IPS-15b (cell line): ENCODE measurements around the gene FBP1.
"Not testable (repeated sequence)": the region's sequence is repeated elsewhere in the genome, so short reads cannot be mapped to it uniquely, and the experiment has no call there.

ENCODE experiments used
- H3K27me3 ChIP-seq: one replicate; pipeline ENCODE4 v1.6.1; 2013; ENCODE audit warnings: low read length; ENCODE audit not compliant: control insufficient read depth, insufficient read depth
- H3K36me3 ChIP-seq: one replicate; pipeline ENCODE4 v1.6.1; 2013; ENCODE audit warnings: low read length; ENCODE audit not compliant: control insufficient read depth, insufficient read depth
- H3K4me1 ChIP-seq: one replicate; pipeline ENCODE4 v1.6.1; 2013; ENCODE audit warnings: mild to moderate bottlenecking, low read length; ENCODE audit not compliant: control insufficient read depth, insufficient read depth
- H3K4me3 ChIP-seq: one replicate; pipeline ENCODE4 v1.5.1; 2013; ENCODE audit warnings: low read depth, low read length
- H3K9ac ChIP-seq: one replicate; pipeline ENCODE4 v1.6.1; 2013; ENCODE audit warnings: low read depth, mild to moderate bottlenecking, low read length
- H3K9me3 ChIP-seq: one replicate; pipeline ENCODE4 v1.6.1; 2013; ENCODE audit warnings: mild to moderate bottlenecking, low read length; ENCODE audit not compliant: control insufficient read depth, insufficient read depth

The FBP1 gene

DNA sequence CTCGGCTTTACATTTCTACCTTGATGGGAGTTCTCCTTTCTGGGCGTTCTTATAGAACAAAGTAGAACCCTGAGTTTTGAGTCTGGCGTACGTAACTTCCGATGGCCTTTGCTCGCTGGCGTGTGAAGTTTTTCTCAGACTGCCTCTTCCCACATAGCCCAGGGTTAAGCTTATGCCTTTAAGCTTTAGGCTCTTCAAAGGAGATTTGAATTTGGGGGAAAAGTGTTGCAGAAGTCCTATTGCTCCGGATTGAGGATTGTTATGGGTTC, 32.0 kb downstream of the FBP1 start:
- peaks cover 2% of the 10 kb centered on the region for H3K4me1 ChIP-seq
- no peak overlapping the region for H3K9ac ChIP-seq
- peaks cover 3% of the 10 kb centered on the region for H3K27me3 ChIP-seq
- no peaks in the 10 kb centered on the region for H3K36me3 ChIP-seq
- H3K4me3 ChIP-seq, result no peak overlapping the region
- no peaks in the 10 kb centered on the region for H3K9me3 ChIP-seq

DNA sequence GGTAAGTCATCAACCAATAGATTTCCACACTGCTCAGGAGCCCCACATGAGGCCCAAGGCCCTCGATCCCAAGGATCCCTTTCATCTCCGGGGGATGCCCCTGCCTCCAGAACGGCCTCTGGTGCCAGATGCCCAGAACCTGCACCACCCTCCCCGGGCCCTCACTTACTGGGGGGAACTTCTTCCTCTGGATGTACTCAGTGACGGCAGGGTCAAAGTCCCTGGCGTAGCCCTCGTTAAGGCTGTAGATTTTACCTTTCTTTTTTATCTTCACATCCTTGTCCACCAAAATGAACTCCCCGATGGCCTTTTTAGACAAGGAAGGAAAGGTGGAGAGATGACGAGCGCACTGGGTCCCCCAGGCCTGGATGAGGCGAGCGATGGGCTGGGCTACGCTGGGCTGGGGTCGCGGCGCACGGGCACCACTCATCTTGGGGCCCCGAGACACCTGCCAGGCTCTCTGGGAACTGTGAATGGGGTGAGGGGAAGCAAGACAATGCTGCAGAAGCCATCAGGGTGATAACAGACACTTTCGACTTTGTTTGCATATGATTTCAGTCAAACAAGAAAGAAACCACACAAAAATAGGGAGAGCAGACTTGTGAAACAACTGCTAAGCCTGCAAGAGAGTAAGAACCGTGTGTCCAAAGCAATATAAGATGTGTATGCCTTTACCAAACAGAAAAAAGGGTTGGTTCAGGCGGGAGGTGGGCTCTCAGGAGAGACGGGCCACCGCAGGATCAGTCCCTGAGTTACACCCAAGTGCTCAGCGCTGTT, 32.5 kb downstream of the FBP1 start:
- no peak overlapping the region for H3K9ac ChIP-seq
- H3K9me3 ChIP-seq, result no peaks in the 10 kb centered on the region
- H3K4me3 ChIP-seq, result no peak overlapping the region
- peaks cover 2% of the 10 kb centered on the region for H3K4me1 ChIP-seq
- peaks cover 3% of the 10 kb centered on the region for H3K27me3 ChIP-seq
- no peaks in the 10 kb centered on the region for H3K36me3 ChIP-seq

- Histone ChIP-seq H3K4me1 (peaks cover 2% of the 10 kb centered on the region), H3K9me3 (no peaks in the 10 kb centered on the region), H3K36me3 (no peaks in the 10 kb centered on the region), H3K4me3 (no peak overlapping the region), H3K27me3 (peaks cover 3% of the 10 kb centered on the region), H3K9ac (no peak overlapping the region)
Measured at GRCh38 chr9:94603259-94604160, 35.8 kb downstream of the FBP1 start.

DNA sequence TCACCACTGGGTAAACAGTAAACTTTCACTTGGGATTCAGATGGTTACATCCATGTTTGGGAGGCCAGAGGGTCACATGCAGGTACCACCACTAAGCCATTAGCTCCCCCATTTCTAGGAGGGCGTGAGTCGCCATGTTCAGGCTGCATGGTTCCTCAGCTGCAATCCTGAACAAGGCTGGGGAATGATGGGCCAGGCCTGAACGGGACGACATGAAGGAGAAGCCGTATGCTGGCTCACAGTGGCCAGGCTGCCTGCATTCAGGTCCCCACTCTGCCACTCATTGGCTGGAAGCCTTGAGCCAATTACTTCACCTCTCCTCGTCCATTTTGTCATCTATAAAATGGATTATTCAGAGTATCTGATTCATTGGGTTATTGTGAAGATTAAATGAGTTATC, 36.7 kb downstream of the FBP1 start:
- H3K36me3 ChIP-seq, result no peaks in the 10 kb centered on the region
- H3K4me1 ChIP-seq, result peaks cover 2% of the 10 kb centered on the region
- no peak overlapping the region for H3K9ac ChIP-seq
- H3K27me3 ChIP-seq, result peaks cover 3% of the 10 kb centered on the region
- no peaks in the 10 kb centered on the region for H3K9me3 ChIP-seq
- H3K4me3 ChIP-seq, result no peak overlapping the region

- Histone ChIP-seq H3K4me3 (no peak overlapping the region), H3K36me3 (no peaks in the 10 kb centered on the region), H3K4me1 (peaks cover 2% of the 10 kb centered on the region), H3K9ac (no peak overlapping the region), H3K27me3 (no peaks in the 10 kb centered on the region), H3K9me3 (no peaks in the 10 kb centered on the region)
Measured at GRCh38 chr9:94600715-94601114, 38.6 kb downstream of the FBP1 start.

DNA sequence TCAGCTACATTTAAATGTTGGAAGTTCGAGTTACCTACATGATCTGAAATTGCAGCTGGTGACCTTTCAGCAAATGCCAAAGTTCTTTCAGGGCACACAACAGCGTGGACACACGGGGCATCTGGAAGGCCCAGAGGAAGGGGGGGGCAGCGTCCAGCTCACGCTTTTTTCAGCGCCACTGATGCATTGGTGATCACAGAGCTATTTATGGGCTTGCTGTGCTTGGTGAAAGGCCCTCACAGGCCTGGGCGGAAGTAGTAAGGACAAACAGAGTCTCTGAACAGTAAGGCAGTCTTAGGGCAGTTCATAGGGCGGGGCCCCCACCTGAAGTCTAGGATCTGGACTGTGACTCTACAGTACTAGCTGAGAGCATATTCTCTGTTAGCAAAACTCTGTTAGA, 39.1 kb downstream of the FBP1 start:
- Histone ChIP-seq H3K9me3 (no peaks in the 10 kb centered on the region), H3K9ac (no peak overlapping the region), H3K36me3 (no peaks in the 10 kb centered on the region), H3K4me1 (peaks cover 2% of the 10 kb centered on the region), H3K27me3 (no peaks in the 10 kb centered on the region), H3K4me3 (no peak overlapping the region)

- Histone ChIP-seq H3K27me3 (no peaks in the 10 kb centered on the region), H3K36me3 (no peaks in the 10 kb centered on the region), H3K4me1 (peaks cover 2% of the 10 kb centered on the region), H3K9me3 (no peaks in the 10 kb centered on the region), H3K9ac (no peak overlapping the region), H3K4me3 (no peak overlapping the region)
Measured at GRCh38 chr9:94599102-94599501, 40.2 kb downstream of the FBP1 start.

DNA sequence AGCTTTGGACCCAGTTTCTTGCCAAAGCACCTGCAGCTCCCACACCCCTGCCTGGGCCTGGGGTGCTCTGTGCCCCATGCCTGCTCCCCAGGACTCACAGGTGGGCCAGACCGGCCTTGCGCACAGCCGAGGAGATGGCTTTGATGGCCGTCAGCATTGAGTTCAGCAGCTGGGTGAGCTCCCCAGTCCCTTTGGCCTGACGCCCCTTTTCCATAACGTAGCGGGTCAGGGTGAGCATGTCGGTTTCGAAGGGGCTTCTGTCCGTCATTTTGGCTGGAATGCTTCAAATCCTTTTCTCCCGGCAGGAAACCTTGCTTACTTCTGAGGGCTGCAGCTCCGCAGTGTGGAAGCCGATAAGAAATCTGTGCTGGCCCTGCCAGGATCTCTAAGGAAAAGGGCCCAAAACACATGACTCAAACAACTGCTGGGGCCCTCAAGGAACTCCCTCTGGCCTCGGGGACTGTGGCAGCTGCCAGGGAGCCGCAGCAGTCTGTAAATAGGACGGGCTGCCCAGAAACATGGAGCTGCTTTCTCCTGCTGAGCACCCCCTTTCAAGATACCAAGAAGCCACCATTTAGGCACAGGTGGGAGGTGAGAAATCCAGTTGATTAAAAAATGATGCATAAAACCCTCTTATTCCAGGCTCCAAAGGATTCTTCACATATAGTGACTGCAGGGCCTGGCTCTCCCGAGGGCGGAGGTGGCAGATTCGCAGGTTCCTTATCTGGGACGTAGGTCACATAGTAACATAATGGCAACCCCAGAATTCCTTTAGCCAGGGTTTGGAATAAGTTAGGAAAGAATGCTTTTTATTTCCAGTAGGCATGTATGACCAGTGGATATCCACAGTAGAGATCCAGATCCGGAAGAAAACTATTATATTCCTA, 45.6 kb downstream of the FBP1 start, which contains the start of gene FBP2:
TSS of gene FBP2 (minus strand) at position 366 of the 887 bp plus-strand sequence. CDS start at position 268, 98 bp downstream.
- Histone ChIP-seq H3K9me3 (no peaks in the 10 kb centered on the region), H3K36me3 (no peaks in the 10 kb centered on the region), H3K27me3 (no peaks in the 10 kb centered on the region)

GRCh38 chr9:94592683-94593082, 46.6 kb downstream of the FBP1 start:
- H3K36me3 ChIP-seq, H3K9me3 ChIP-seq, H3K4me1 ChIP-seq, H3K9ac ChIP-seq, H3K4me3 ChIP-seq, H3K27me3 ChIP-seq: not testable (repeated sequence)

More for the DNA sequence above, 45.6 kb downstream of the FBP1 start, which contains the start of gene FBP2:
- no peaks in the 10 kb centered on the region for H3K4me1 ChIP-seq
- H3K9ac ChIP-seq, result no peak within 1 kb of the TSS
- H3K4me3 ChIP-seq, result no peak within 1 kb of the TSS

DNA sequence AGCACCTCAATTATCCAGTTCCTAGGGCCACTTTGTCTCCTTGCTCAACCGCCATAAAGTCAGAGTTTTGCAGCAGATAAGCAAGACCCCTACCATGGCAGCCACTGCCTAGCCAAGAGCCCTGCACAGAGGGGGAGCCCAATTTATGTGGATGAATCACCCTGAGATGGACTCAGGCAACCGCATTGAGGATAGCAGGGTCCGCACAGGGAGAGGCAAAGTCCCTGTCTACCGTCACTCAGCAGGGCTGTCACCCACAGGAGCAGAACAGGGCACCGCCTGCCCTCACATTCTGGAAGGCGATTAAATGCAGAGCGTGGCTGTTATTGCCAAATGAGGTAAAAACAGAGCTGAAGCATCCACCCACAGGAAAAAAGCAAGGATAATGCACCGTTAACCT, 47.4 kb downstream of the FBP1 start:
- Histone ChIP-seq H3K36me3 (no peaks in the 10 kb centered on the region), H3K9me3 (no peaks in the 10 kb centered on the region), H3K4me1 (no peaks in the 10 kb centered on the region), H3K9ac (no peak overlapping the region), H3K27me3 (no peaks in the 10 kb centered on the region), H3K4me3 (no peak overlapping the region)

DNA sequence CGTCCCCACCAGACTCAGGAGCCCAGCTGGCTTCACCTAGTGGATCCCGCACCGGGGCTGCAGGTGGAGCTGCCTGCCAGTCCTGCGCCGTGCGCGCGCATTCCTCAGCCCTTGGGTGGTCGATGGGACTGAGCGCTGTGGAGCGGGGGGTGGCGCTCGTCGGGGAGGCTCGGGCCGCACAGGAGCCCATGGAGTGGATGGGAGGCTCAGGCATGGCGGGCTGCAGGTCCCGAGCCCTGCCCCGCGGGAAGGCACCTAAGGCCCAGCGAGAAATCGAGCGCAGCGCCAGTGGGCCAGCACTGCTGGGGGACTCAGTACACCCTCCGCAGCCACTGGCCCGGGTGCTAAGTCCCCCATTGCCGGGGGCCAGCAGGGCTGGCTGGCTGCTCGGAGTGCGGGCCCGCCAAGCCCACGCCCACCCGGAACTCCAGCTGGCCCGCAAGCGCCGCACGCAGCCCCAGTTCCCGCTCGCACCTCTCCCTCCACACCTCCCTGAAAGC, 48.2 kb downstream of the FBP1 start:
- H3K36me3 ChIP-seq, H3K9ac ChIP-seq, H3K9me3 ChIP-seq, H3K27me3 ChIP-seq, H3K4me1 ChIP-seq: not testable (repeated sequence)
- H3K4me3 ChIP-seq, result peak overlapping the region; percentile 32
